Common myeloid progenitor, CD34-positive (primary cell): ENCODE measurements around the gene RSPH6A.

Experiments used
- CTCF ChIA-PET: fragments of 350-600 bp; sonication (Branson Sonifier 250); formaldehyde crosslinking; loops from one replicate; lab custom pipeline; 2021; ENCODE audit warnings: antibody characterized with exemption; lab: Charles Lee
- POLR2A ChIA-PET: fragments of 350-600 bp; sonication (Branson Sonifier 250); formaldehyde crosslinking; loops from one replicate; lab custom pipeline; 2021; ENCODE audit warnings: antibody characterized with exemption; lab: Charles Lee
- DNase-seq, 3 donors: peaks; one replicate each; pipeline versions ENCODE4 v3.0.0 to v3.0.0-alpha.2; 2013
- H3K27ac ChIP-seq, 2 experiments: 1 replicate in 1 of 2; 2 replicates in 1 of 2; pipeline ENCODE4 v1.7.0; 2013; ENCODE audit warnings: inconsistent platforms in 2 of 2, low read length in 2 of 2, mild to moderate bottlenecking in 2 of 2, low read depth in 1 of 2, moderate library complexity in 1 of 2; ENCODE audit not compliant: severe bottlenecking in 2 of 2, insufficient read depth in 1 of 2, poor library complexity in 1 of 2
- H3K27me3 ChIP-seq, 5 experiments: replicated peaks in 2 of 5; 1 replicate in 3 of 5; 2 replicates in 2 of 5; pipeline versions ENCODE4 v1.6.1 to v1.7.0; 2013; ENCODE audit warnings: low read length in 4 of 5, mild to moderate bottlenecking in 2 of 5, moderate library complexity in 2 of 5, inconsistent platforms in 1 of 5; ENCODE audit not compliant: insufficient read depth in 5 of 5, control insufficient read depth in 4 of 5
- H3K36me3 ChIP-seq, 4 experiments: 1 replicate in 2 of 4; 2 replicates in 2 of 4; pipeline versions ENCODE4 v1.6.1 to v1.7.0; 2013; ENCODE audit warnings: low read length in 3 of 4, control low read depth in 1 of 4, mild to moderate bottlenecking in 1 of 4; ENCODE audit not compliant: control insufficient read depth in 4 of 4, insufficient read depth in 4 of 4
- H3K4me1 ChIP-seq, 4 experiments: 1 replicate in 3 of 4; 2 replicates in 1 of 4; pipeline versions ENCODE4 v1.6.1 to v1.7.1; 2013; ENCODE audit warnings: low read length in 3 of 4, mild to moderate bottlenecking in 3 of 4, control low read depth in 1 of 4, inconsistent platforms in 1 of 4, moderate library complexity in 1 of 4; ENCODE audit not compliant: control insufficient read depth in 4 of 4, insufficient read depth in 4 of 4; ENCODE audit errors: control extremely low read depth in 1 of 4
- H3K4me3 ChIP-seq, 7 experiments: 1 replicate in 4 of 7; 2 replicates in 3 of 7; pipeline versions ENCODE4 v1.5.1 to v1.7.0; 2013; ENCODE audit warnings: mild to moderate bottlenecking in 7 of 7, low read length in 6 of 7, moderate library complexity in 6 of 7, inconsistent platforms in 2 of 7, low read depth in 2 of 7, control low read depth in 1 of 7; ENCODE audit not compliant: insufficient read depth in 4 of 7, control insufficient read depth in 1 of 7; ENCODE audit errors: extremely low read depth in 1 of 7
- H3K9me3 ChIP-seq, 5 experiments: 1 replicate in 4 of 5; 2 replicates in 1 of 5; pipeline versions ENCODE4 v1.6.1 to v1.7.1; 2013; ENCODE audit warnings: low read length in 4 of 5, mild to moderate bottlenecking in 2 of 5, inconsistent platforms in 1 of 5, low read depth in 1 of 5, moderate library complexity in 1 of 5; ENCODE audit not compliant: control insufficient read depth in 4 of 5, insufficient read depth in 2 of 5; ENCODE audit errors: control extremely low read depth in 1 of 5
- WGBS: methylation state at CpG from one replicate; pipeline ENCODE4 v1.1.5; 2013; ENCODE audit not compliant: insufficient coverage; 5-methylcytosine and 5-hydroxymethylcytosine counted together

Gene RSPH6A

GRCh38 chr19:45816236-45817009 lies 1.3 kb upstream of the RSPH6A start:
- ChIA-PET POLR2A (no interaction called here), CTCF (interaction anchor here (0.8 to 3.0 kb wide), 22 partner anchors 10 to 257 kb away, joined by 3 to 17 read pairs (median 5); partner anchors contain the start of genes IRF2BP1, SIX5 and SYMPK)
- DNase-seq = no peak
- 78% methylated on average over 13 of the region's 18 CpGs for WGBS
- H3K4me1 ChIP-seq = peaks cover 0 to 26% (median 25%) of the 10 kb centered on the region in 4 experiments
- peak overlapping the region in 4 of 7 experiments; percentile 55 to 75 (median 65) for H3K4me3 ChIP-seq
- H3K9me3 ChIP-seq = no peaks in the 10 kb centered on the region
- no peak overlapping the region for H3K27ac ChIP-seq
- peaks cover 4 to 27% (median 18%) of the 10 kb centered on the region in 4 experiments for H3K36me3 ChIP-seq
- no peaks in the 10 kb centered on the region for H3K27me3 ChIP-seq

GRCh38 chr19:45815481-45816216 lies 541 bp upstream of the RSPH6A start:
- H3K4me1 ChIP-seq = peaks cover 0 to 27% (median 27%) of the 10 kb centered on the region in 4 experiments

GRCh38 chr19:45814166-45814780 lies 835 bp downstream of the RSPH6A start:
- 93% methylated on average over 5 of the region's 12 CpGs for WGBS
- ChIA-PET POLR2A (interaction anchor here (0.6 kb wide), 1 partner anchor 15 kb away, joined by 4 read pairs; no protein-coding TSS in a partner anchor), CTCF (interaction anchor here (0.8 to 8.1 kb wide), 8 partner anchors 9 to 46 kb away, joined by 3 to 52 read pairs (median 4); partner anchors contain the start of gene SIX5)
- Histone ChIP-seq H3K27ac (no peak overlapping the region), H3K4me3 (no peak overlapping the region), H3K9me3 (no peaks in the 10 kb centered on the region), H3K36me3 (peaks cover 0 to 6% (median 4%) of the 10 kb centered on the region in 4 experiments), H3K27me3 (no peaks in the 10 kb centered on the region), H3K4me1 (peaks cover 4 to 40% (median 39%) of the 10 kb centered on the region in 4 experiments)
- no peak for DNase-seq

More at GRCh38 chr19:45815481-45816216, 541 bp upstream of the RSPH6A start:
- peak overlapping the region in 6 of 7 experiments; percentile 25 to 75 (median 60) for H3K4me3 ChIP-seq
- H3K9me3 ChIP-seq = no peaks in the 10 kb centered on the region
- H3K27ac ChIP-seq = no peak overlapping the region
- peak in 2 of 3 donors; percentile 44 to 47 for DNase-seq
- POLR2A ChIA-PET = no interaction called here
- CTCF ChIA-PET = interaction anchor here (0.8 to 3.0 kb wide), 12 partner anchors 10 to 67 kb away, joined by 3 to 17 read pairs (median 5); partner anchors contain the start of gene SIX5
- peaks cover 2 to 20% (median 14%) of the 10 kb centered on the region in 4 experiments for H3K36me3 ChIP-seq
- under 1% methylated on average over 21 of the region's 44 CpGs for WGBS
- H3K27me3 ChIP-seq = no peaks in the 10 kb centered on the region

- no peak for DNase-seq
- no peak overlapping the region for H3K27ac ChIP-seq
- WGBS = 98% methylated on average over 6 of the region's 6 CpGs
- no peaks in the 10 kb centered on the region for H3K9me3 ChIP-seq
- H3K36me3 ChIP-seq = peaks cover 0 to 6% (median 1%) of the 10 kb centered on the region in 4 experiments
- no peaks in the 10 kb centered on the region for H3K27me3 ChIP-seq
- ChIA-PET CTCF (interaction anchor here (8.1 kb wide), 1 partner anchor 15 kb away, joined by 52 read pairs; no protein-coding TSS in a partner anchor), POLR2A (no interaction called here)
- no peak overlapping the region for H3K4me3 ChIP-seq
- peaks cover 4 to 43% (median 40%) of the 10 kb centered on the region in 4 experiments for H3K4me1 ChIP-seq
Observed at GRCh38 chr19:45812297-45812696, 2.8 kb downstream of the RSPH6A start.

- Histone ChIP-seq H3K36me3 (peaks cover 0 to 4% (median 1%) of the 10 kb centered on the region in 4 experiments), H3K27ac (peak overlapping the region in 1 of 2 experiments; percentile 81), H3K27me3 (peaks cover 0 to 2% (median 0%) of the 10 kb centered on the region in 5 experiments), H3K9me3 (no peaks in the 10 kb centered on the region), H3K4me1 (peaks cover 4 to 25% (median 22%) of the 10 kb centered on the region in 4 experiments), H3K4me3 (peak overlapping the region in 4 of 7 experiments; percentile 23 to 61 (median 46))
- WGBS = 0% methylated on average over 5 of the region's 7 CpGs
- ChIA-PET POLR2A (interaction anchor here (0.6 kb wide), 2 partner anchors 80 to 92 kb away, joined by 3 to 5 read pairs; no protein-coding TSS in a partner anchor), CTCF (interaction anchor here (1.0 to 8.1 kb wide), 2 partner anchors 12 to 106 kb away, joined by 4 to 52 read pairs; no protein-coding TSS in a partner anchor)
- DNase-seq = peak; percentile 89 to 97 (median 95)
Observed at GRCh38 chr19:45809643-45810159, 5.4 kb downstream of the RSPH6A start.

- POLR2A ChIA-PET = no interaction called here
- no peaks in the 10 kb centered on the region for H3K36me3 ChIP-seq
- CTCF ChIA-PET = interaction anchor here (1.5 to 2.3 kb wide), 3 partner anchors 12 to 36 kb away, joined by 3 to 5 read pairs (median 4); partner anchors contain the start of gene SIX5
- H3K4me3 ChIP-seq = no peak overlapping the region
- no peak overlapping the region for H3K27ac ChIP-seq
- peaks cover 0 to 11% (median 9%) of the 10 kb centered on the region in 5 experiments for H3K27me3 ChIP-seq
- H3K4me1 ChIP-seq = peaks cover 4 to 21% (median 19%) of the 10 kb centered on the region in 4 experiments
- DNase-seq = no peak
- H3K9me3 ChIP-seq = no peaks in the 10 kb centered on the region
Observed at GRCh38 chr19:45805719-45806118, 9.4 kb downstream of the RSPH6A start.
